ENCODE data around the gene PPP1R16B.
"Not testable (repeated sequence)": the region's sequence is repeated elsewhere in the genome, so short reads cannot be mapped to it uniquely, and the experiment has no call there.

Gene PPP1R16B

DNA sequence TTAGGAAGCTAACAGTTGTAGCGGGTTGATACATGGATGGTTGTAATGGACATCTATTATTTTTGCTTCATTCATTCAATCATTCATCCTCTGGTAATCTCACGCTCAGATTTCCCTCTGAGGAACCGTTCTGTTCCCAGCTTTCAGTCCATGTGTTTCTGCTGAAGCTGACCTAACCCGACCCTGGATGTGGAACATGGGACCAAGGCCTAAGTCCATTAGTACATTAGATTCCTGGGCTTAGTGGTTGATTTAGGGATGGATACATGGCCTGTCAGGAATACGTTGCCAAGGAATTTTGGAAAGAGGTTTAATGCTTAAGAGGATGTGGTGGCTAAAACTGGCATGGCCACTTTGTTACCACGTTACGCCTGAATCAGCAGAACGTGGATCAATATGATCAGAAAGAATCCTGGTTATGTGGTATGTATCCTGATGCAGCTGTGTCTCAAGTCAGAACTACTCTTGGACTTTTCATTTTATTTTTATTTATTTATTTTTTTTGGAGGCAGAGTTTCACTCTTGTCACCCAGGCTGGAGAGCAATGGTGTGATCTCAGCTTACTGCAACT is 152.5 kb downstream of the PPP1R16B start:
- TF ChIP-seq, protein P1, sequence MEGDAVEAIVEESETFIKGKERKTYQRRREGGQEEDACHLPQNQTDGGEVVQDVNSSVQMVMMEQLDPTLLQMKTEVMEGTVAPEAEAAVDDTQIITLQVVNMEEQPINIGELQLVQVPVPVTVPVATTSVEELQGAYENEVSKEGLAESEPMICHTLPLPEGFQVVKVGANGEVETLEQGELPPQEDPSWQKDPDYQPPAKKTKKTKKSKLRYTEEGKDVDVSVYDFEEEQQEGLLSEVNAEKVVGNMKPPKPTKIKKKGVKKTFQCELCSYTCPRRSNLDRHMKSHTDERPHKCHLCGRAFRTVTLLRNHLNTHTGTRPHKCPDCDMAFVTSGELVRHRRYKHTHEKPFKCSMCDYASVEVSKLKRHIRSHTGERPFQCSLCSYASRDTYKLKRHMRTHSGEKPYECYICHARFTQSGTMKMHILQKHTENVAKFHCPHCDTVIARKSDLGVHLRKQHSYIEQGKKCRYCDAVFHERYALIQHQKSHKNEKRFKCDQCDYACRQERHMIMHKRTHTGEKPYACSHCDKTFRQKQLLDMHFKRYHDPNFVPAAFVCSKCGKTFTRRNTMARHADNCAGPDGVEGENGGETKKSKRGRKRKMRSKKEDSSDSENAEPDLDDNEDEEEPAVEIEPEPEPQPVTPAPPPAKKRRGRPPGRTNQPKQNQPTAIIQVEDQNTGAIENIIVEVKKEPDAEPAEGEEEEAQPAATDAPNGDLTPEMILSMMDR (IDR thresholded peaks at IDR 0.05; ENCODE audit: low read depth, low read length): no peak
- in situ Hi-C loops (cut with HindIII; ENCODE audit: low sequenced_read_pairs): no loop called here
- DNase-seq (ENCODE audit: low read depth, low spot score): no peak
- no peak overlapping the region for H3K4me3 ChIP-seq (ENCODE audit: low read depth, low read length)

DNA sequence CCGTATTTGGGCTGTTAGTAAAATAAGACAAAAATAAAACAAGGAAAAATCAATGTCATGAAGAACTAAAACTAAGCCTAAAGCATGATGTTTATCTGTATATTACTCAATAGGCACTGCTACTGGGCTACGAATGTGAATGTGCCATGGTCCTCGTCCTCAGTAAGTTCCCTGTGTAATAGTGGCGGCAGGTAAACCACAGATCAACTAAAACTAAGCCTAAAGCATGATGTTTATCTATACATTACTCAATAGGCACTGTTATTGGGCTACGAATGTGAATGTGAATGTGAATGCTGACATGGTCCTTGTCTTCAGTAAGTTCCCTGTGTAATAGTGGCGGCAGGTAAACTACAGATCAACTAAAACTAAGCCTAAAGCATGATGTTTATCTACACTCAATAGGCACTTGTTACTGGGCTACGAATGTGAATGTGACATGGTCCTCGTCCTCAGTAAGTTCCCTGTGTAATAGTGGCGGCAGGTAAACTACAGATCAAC is 154.7 kb downstream of the PPP1R16B start:
- in situ Hi-C loops (cut with HindIII; ENCODE audit: low sequenced_read_pairs); H3K4me3 ChIP-seq (ENCODE audit: low read depth, low read length); DNase-seq (ENCODE audit: low read depth, low spot score): not testable (repeated sequence)

DNA sequence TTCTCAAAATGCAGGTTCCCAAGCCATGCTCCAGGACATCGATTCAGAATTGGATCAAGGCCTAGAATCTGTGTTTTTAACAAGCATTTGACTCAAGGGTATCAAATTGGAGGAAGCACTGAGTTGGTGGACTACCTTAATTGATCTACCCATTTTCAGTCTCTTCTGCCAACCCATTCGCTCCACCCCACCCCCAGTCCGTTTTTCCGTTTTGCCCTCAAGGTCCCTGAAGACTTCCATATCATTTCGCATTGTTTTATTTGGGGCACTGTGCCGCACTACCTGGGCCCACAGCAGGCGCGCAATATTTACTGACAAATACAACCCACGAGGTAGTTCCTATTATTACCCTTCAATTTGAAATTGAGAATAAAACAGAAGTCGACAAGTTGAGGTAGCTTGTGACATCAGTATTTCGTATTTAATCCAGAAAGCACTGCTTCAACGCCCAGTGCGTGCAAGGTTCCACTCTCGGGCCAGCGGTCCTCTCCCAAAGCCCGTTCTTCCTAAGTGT is 156.1 kb downstream of the PPP1R16B start:
- peak overlapping the region; percentile 82 for H3K4me3 ChIP-seq (ENCODE audit: low read depth, low read length)
- DNase-seq (ENCODE audit: low read depth, low spot score): no peak
- in situ Hi-C loops (cut with HindIII; ENCODE audit: low sequenced_read_pairs): no loop called here
- TF ChIP-seq, protein P1 (IDR thresholded peaks at IDR 0.05; ENCODE audit: low read depth, low read length): no peak

DNA sequence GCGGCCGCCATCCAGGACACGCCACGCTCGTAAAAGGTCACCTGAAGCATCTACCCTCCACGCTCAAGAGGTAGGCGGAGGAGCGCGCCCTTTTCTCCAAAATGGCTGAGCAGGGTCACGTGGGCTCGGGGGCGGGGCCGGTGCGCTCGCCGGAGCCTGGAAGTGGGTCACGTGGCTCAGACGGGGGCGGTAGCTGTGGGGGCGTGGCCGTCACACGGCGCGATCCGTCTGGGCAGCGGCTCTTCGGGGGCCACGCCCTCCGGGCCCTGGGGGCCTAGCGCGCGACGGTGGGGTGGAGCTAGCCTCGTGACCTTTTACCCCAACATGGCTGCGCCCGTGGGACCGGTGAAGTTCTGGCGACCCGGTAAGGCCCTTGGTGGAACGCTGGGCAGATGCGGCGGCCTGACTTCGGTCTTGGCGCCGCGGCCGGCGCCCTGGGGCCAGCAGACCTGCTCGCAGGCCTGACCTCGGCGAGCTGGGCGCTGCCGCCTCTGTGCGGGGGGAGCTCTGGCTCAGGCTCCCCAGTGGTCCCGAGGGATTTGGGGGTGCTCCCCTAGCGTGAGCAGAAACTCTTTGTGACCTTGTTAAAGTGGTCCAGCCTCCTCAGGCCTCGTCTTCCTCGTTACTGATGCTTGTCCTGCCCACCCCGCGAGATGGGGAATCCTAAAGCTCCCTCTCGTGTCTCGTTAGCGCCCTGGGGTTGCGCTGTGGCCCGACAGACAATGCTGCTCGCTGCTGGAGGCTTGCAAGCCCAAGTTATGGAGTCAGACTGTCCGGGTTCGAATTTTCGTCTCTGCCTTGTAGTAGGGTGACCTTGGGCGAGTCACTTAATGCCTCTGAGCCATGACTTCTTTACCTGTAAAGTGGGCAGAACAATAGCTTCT is 156.8 kb downstream of the PPP1R16B start, which contains the start of gene DHX35:
Gene DHX35 (plus strand): TSS at position 301 of the 884 bp plus-strand sequence. CDS start 24 bp downstream, at position 325.
- DNase-seq (ENCODE audit: low read depth, low spot score): peak; percentile 96
- H3K4me3 ChIP-seq (ENCODE audit: low read depth, low read length): peak within 1 kb of the TSS; percentile 82
- in situ Hi-C loops (cut with HindIII; ENCODE audit: low sequenced_read_pairs): no loop called here
- TF ChIP-seq, protein P1 (IDR thresholded peaks at IDR 0.05; ENCODE audit: low read depth, low read length): peak; percentile 52

DNA sequence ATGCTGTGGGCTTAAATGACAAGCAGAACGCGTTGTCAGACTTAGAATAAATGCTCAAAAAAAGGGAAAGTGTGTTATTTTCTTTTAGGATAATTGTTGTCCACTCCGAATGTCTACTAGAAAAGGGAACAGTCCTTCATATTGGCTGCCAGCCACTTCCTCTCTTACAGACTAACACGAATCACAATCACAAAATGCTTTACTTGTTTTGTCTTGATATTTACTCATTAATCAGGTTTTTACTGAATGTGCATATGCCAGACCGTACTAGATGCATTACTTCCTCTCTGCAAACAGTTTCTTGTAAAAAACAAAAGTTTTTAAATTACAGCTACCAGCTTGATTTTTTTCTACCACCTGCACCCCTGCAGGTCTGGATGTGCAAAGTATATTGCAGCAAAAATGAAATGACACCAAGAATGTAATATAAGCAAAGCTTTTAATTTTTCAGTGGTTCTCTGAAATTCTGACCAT is 157.5 kb downstream of the PPP1R16B start:
- TF ChIP-seq, protein P1 (IDR thresholded peaks at IDR 0.05; ENCODE audit: low read depth, low read length): no peak
- DNase-seq (ENCODE audit: low read depth, low spot score): no peak
- H3K4me3 ChIP-seq (ENCODE audit: low read depth, low read length): peak overlapping the region; percentile 82
- in situ Hi-C loops (cut with HindIII; ENCODE audit: low sequenced_read_pairs): no loop called here

DNA sequence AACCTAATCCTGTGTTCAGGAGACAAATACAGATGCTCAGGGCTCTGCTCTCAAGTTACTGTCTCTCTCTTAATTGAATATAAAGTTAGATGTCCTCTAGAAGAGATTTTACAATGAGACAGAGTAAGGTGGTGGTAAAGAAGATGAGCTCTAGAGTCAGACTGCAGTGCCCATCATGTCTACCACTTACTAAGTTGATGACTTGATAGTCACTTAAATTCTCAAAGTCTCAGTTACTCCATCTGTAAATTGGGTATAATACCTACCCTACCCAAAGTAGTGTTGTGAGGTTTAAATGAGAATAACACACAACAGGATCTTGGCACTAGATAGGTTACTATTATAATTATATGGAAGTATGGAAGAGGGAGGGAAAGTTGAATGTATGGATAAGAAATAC is 158.2 kb downstream of the PPP1R16B start:
- TF ChIP-seq, protein P1 (IDR thresholded peaks at IDR 0.05; ENCODE audit: low read depth, low read length): no peak
- no peak overlapping the region for H3K4me3 ChIP-seq (ENCODE audit: low read depth, low read length)
- in situ Hi-C loops (cut with HindIII; ENCODE audit: low sequenced_read_pairs): no loop called here
- no peak for DNase-seq (ENCODE audit: low read depth, low spot score)
